Glutamatergic neuron (in vitro differentiated cells): ENCODE data around the gene SLC29A3. TPM values are rescaled to one million over a fixed set of nuclear protein-coding genes. Genes with fewer than 3 reads are reported as not detected.

Source experiments
- DNase-seq: peaks from one replicate; pipeline ENCODE4 v3.0.0; 2022
- H3K27ac Mint-ChIP-seq: one replicate; pipeline ENCODE4 v1.8.0; 2020; ENCODE audit warnings: mild to moderate bottlenecking, mixed read lengths, inconsistent platforms; ENCODE audit not compliant: unreplicated experiment
- H3K27me3 Mint-ChIP-seq: one replicate; pipeline ENCODE4 v1.8.0; 2020; ENCODE audit warnings: mild to moderate bottlenecking, moderate library complexity, mixed read lengths, inconsistent platforms; ENCODE audit not compliant: unreplicated experiment
- H3K36me3 Mint-ChIP-seq: one replicate; pipeline ENCODE4 v1.8.0; 2020; ENCODE audit warnings: mild to moderate bottlenecking, mixed read lengths, inconsistent platforms; ENCODE audit not compliant: unreplicated experiment
- H3K4me1 Mint-ChIP-seq: one replicate; pipeline ENCODE4 v1.8.0; 2020; ENCODE audit warnings: mild to moderate bottlenecking, low read depth, mixed read lengths, inconsistent platforms; ENCODE audit not compliant: unreplicated experiment
- H3K4me3 Mint-ChIP-seq: one replicate; pipeline ENCODE4 v1.8.0; 2020; ENCODE audit warnings: mild to moderate bottlenecking, mixed read lengths, inconsistent platforms; ENCODE audit not compliant: unreplicated experiment
- H3K9me3 Mint-ChIP-seq: one replicate; pipeline ENCODE4 v1.8.0; 2020; ENCODE audit warnings: mild to moderate bottlenecking, moderate library complexity, mixed read lengths, inconsistent platforms; ENCODE audit not compliant: unreplicated experiment
- total RNA-seq: library from RNA; stranded (reverse); fragmentation: NEBNext Ultra II Directional; extraction: Animal tissue kit (Norgen Biotek cat#: 25700); gene quantifications from one replicate; pipeline ENCODE4 v1.2.1, GENCODE V29; 2021; ENCODE audit not compliant: unreplicated experiment
- TF ChIP-seq, protein P1 (sequence below): fragments of 200-600 bp; sonication (generic); IDR thresholded peaks from one replicate; pipeline ENCODE4 v1.5.0; 2021; ENCODE audit not compliant: partially characterized antibody, unreplicated experiment

SLC29A3 gene
- total RNA-seq, 1 donor from 2014 or later: 7.8 TPM

- Mint-ChIP-seq H3K27ac (no peak overlapping the region), H3K36me3 (peaks cover 5% of the 10 kb centered on the region), H3K27me3 (peaks cover 15% of the 10 kb centered on the region), H3K4me3 (peak overlapping the region; percentile 47), H3K9me3 (peaks cover 6% of the 10 kb centered on the region), H3K4me1 (peaks cover 15% of the 10 kb centered on the region)
- DNase-seq: peak; percentile 54
- TF ChIP-seq, protein P1, sequence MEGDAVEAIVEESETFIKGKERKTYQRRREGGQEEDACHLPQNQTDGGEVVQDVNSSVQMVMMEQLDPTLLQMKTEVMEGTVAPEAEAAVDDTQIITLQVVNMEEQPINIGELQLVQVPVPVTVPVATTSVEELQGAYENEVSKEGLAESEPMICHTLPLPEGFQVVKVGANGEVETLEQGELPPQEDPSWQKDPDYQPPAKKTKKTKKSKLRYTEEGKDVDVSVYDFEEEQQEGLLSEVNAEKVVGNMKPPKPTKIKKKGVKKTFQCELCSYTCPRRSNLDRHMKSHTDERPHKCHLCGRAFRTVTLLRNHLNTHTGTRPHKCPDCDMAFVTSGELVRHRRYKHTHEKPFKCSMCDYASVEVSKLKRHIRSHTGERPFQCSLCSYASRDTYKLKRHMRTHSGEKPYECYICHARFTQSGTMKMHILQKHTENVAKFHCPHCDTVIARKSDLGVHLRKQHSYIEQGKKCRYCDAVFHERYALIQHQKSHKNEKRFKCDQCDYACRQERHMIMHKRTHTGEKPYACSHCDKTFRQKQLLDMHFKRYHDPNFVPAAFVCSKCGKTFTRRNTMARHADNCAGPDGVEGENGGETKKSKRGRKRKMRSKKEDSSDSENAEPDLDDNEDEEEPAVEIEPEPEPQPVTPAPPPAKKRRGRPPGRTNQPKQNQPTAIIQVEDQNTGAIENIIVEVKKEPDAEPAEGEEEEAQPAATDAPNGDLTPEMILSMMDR: no peak
Measured at GRCh38 chr10:71396084-71396710, 77.1 kb downstream of the SLC29A3 start.

DNA sequence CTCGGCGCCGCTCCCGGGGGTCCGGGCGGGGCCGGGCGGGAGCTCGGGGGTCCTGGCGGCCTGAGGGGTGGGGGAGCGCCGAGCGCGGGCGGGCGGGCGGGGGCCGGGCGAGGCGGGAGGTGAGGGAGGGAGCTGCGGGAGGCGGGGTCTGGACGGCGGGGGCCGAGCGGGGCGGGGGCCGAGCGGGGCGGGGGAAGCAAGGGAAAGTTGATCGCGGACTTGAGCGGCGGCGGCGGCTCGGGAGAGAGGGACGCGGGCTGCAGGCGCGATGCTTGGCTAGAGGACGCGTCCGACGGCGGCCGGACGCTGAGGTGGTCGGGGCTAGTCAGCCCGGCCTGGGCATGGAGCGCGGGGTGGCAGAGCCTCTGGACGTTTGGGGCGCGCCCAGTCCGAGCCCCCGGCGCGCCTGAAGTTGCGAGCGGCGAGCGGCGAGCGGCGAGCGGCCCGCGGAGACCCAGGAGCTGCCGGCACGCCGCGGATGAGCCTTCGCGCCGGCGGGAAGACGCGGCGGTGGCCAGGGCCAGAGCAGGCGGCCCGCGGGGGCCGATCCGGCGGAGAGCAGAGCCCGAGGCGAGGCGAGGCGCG lies 77.7 kb downstream of the SLC29A3 start, which contains the start of gene CDH23:
TSS of gene CDH23 (plus strand) at position 210 of the 585 bp plus-strand sequence. CDS start 42,912 bp downstream, outside the sequence.
- Mint-ChIP-seq H3K9me3 (peaks cover 6% of the 10 kb centered on the region), H3K27me3 (peaks cover 12% of the 10 kb centered on the region), H3K27ac (no peak within 1 kb of the TSS), H3K4me1 (peaks cover 15% of the 10 kb centered on the region), H3K4me3 (peak within 1 kb of the TSS; percentile 65), H3K36me3 (peaks cover 5% of the 10 kb centered on the region)
- DNase-seq: peak; percentile 61
- TF ChIP-seq, protein P1: no peak

- H3K4me3 Mint-ChIP-seq: peak overlapping the region; percentile 65
- TF ChIP-seq, protein P1: no peak
- peaks cover 6% of the 10 kb centered on the region for H3K9me3 Mint-ChIP-seq
- H3K27ac Mint-ChIP-seq: no peak overlapping the region
- peaks cover 5% of the 10 kb centered on the region for H3K36me3 Mint-ChIP-seq
- H3K4me1 Mint-ChIP-seq: peaks cover 15% of the 10 kb centered on the region
- peak; percentile 38 for DNase-seq
- peaks cover 12% of the 10 kb centered on the region for H3K27me3 Mint-ChIP-seq
Measured at GRCh38 chr10:71397296-71398212, 78.5 kb downstream of the SLC29A3 start.

DNA sequence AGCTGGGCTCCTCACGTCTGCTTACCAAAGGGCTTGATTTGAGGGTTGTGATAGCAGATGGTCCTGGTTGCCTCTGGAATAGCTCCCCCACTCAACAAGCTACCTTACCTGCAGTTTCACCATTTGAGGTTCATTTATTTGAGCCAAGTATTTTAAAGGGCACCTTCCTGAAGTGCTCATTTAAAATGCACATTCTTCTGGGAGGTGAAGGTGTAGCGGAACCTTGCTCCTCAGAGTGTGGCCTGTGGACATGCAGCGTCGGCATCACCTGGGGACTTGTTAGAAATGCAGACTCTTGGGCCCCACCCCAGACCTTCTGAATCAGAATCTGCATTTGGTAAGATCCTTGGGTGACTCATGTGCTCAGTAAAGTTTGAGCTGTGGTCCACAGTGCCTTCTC lies 79.9 kb downstream of the SLC29A3 start:
- Mint-ChIP-seq H3K27me3 (peaks cover 12% of the 10 kb centered on the region), H3K4me3 (no peak overlapping the region), H3K36me3 (peaks cover 5% of the 10 kb centered on the region), H3K9me3 (peaks cover 6% of the 10 kb centered on the region), H3K4me1 (peaks cover 10% of the 10 kb centered on the region), H3K27ac (no peak overlapping the region)
- TF ChIP-seq, protein P1: no peak
- no peak for DNase-seq
